Mucosa of rectum (tissue), 2 donors: ENCODE results near the gene STAB1.

Source experiments
- H3K27ac ChIP-seq, 2 donors: one replicate each; pipeline ENCODE4 v1.7.0; 2013; ENCODE audit warnings: inconsistent platforms in 2 of 2, low read depth in 2 of 2, low read length in 2 of 2
- H3K27me3 ChIP-seq, 2 donors: one replicate each; pipeline ENCODE4 v1.7.0; 2013; ENCODE audit warnings: low read length in 2 of 2; ENCODE audit not compliant: control insufficient read depth in 2 of 2, insufficient read depth in 2 of 2
- H3K36me3 ChIP-seq, 2 donors: one replicate each; pipeline ENCODE4 v1.7.0; 2013; ENCODE audit warnings: low read length in 2 of 2; ENCODE audit not compliant: control insufficient read depth in 2 of 2, insufficient read depth in 2 of 2
- H3K4me1 ChIP-seq, 2 donors: one replicate each; pipeline ENCODE4 v1.7.0; 2013; ENCODE audit warnings: low read length in 2 of 2, mild to moderate bottlenecking in 1 of 2; ENCODE audit not compliant: control insufficient read depth in 2 of 2, insufficient read depth in 2 of 2
- H3K4me3 ChIP-seq, 2 donors: one replicate each; pipeline ENCODE4 v1.7.0; 2013; ENCODE audit warnings: low read length in 2 of 2
- H3K9ac ChIP-seq, 2 donors: one replicate each; pipeline ENCODE4 v1.7.0; 2013; ENCODE audit warnings: low read length in 2 of 2, low read depth in 1 of 2, mild to moderate bottlenecking in 1 of 2
- H3K9me3 ChIP-seq, 2 donors: one replicate each; pipeline ENCODE4 v1.7.0; 2013; ENCODE audit warnings: low read length in 2 of 2; ENCODE audit not compliant: control insufficient read depth in 2 of 2
- donor health status: healthy.
- donor health status: Normal muscosa, but diverticular disease.

STAB1 gene

GRCh38 chr3:52493232-52494017 is 1.7 kb upstream of the STAB1 start:
- peaks cover 36 to 47% of the 10 kb centered on the region in 2 donors for H3K36me3 ChIP-seq
- no peaks in the 10 kb centered on the region for H3K27me3 ChIP-seq
- peaks cover 0 to 2% of the 10 kb centered on the region in 2 donors for H3K4me1 ChIP-seq
- no peaks in the 10 kb centered on the region for H3K9me3 ChIP-seq
- no peak overlapping the region for H3K9ac ChIP-seq
- H3K4me3 ChIP-seq = no peak overlapping the region
- peak overlapping the region in 1 of 2 donors; percentile 63 for H3K27ac ChIP-seq

DNA sequence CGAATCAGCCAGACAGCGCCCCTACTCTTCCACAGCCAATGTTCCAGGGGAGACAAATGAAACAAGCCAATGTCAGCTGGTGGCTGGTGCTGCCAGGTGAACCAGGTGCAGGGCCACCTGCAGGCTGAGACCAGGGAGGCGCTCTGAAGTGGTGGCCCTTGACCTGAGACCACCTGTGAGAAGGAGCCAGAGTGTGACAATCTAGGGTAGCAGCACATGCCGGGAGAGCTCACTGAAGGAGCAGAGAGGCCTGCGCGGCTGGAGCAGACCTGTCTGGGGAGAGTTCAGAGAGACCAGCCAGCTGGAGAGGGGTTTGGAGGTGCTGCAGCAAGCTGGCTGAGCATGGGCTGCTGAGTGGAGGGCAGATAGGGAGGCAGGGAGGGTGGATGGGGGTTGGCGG is 693 bp upstream of the STAB1 start:
- Histone ChIP-seq H3K9me3 (no peaks in the 10 kb centered on the region), H3K27me3 (no peaks in the 10 kb centered on the region), H3K27ac (peak overlapping the region in 1 of 2 donors; percentile 63), H3K9ac (no peak overlapping the region), H3K4me3 (no peak overlapping the region), H3K36me3 (peaks cover 31 to 38% of the 10 kb centered on the region in 2 donors), H3K4me1 (peaks cover 0 to 2% of the 10 kb centered on the region in 2 donors)

DNA sequence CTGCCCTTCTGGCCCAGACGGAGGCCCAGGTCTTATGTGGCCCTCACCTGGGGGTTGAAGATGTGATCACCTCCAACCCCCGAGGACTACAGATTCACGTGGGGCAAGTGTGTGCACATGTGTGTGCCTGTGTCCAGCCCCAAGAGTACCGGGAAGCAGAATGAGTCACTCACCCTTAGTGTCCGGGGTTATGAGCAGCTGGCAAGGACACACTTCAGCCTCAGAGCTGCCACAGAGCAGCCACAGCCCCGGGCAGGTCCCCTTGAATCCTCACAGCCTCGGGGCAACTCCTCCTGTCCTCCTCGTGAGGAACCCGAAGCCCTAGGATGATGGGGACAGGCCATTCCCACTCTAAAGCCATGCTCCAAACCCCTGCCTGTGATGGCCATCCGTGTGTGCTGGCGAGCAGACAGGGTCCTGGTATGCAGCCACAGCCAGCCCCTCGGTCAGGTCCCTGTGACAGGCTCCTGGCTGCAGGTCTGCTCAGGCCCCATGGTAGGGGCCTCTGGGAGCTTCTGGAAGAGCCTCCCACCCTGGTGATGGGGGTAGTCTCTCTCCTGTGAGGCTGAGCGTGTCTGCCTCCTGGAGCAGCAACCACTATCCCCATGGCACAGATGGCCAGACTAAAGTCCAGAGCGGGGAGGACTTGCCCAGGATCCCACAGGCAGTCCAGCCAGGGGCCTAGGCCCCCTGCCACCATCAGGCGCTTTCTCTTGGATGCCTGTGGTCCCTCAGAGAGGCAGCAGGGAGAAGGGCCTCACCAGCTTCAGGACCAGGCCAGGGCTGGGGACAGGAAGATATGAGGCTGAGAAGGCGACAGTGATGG is 852 bp downstream of the STAB1 start:
- Histone ChIP-seq H3K4me1 (peaks cover 0 to 2% of the 10 kb centered on the region in 2 donors), H3K9me3 (no peaks in the 10 kb centered on the region), H3K9ac (peak overlapping the region in 1 of 2 donors; percentile 27), H3K27ac (peak overlapping the region; percentile 55 to 63), H3K4me3 (peak overlapping the region; percentile 20 to 43), H3K27me3 (no peaks in the 10 kb centered on the region), H3K36me3 (peaks cover 18 to 23% of the 10 kb centered on the region in 2 donors)

DNA sequence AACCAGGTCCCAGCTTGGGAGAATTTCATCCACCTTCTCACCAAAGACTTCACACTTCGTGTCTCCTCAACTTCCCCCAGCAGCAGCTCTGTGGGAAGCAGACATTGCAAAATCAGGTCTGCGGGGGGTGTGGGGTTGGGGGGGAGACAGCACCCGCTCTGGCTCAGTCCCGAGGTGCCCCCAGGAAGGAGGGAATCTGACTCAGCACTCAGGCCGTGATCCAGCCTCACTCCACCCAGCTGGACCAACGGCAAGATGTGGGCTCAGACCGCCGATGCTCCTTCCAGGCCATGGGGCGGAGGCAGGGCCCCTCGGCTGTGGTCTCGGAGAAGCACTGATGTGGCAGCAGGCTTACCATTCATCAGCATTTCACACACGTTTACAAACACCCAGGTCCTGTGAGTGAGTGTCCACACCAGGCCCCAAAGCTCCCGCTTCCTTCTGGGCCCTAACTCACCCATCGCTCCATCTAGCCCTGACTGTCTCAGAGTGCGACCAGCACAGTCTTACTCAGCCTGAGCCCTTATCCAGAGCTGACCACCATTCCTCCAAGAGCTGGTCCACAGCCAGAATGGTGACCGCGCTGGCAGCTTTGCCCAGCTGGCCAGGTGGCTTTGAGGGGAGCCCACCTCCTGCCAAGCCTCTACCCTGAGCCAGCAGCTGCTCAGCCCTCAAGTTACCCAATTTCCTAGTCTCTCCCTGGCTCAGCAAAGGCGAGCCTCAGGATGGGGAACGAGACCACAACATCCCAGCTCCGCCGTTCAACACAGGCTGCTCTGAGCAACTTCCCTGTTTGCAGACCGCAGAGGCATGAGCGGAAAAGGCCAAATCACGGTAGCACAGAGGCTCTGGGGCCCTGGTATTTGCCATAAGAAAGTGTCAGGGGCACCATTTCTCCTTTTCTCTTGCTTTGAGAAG is 3.3 kb downstream of the STAB1 start:
- H3K27ac ChIP-seq = peak overlapping the region; percentile 51 to 70
- peaks cover under 1 to 2% of the 10 kb centered on the region in 2 donors for H3K36me3 ChIP-seq
- H3K9me3 ChIP-seq = no peaks in the 10 kb centered on the region
- H3K27me3 ChIP-seq = no peaks in the 10 kb centered on the region
- no peak overlapping the region for H3K9ac ChIP-seq
- peaks cover 0 to 2% of the 10 kb centered on the region in 2 donors for H3K4me1 ChIP-seq
- H3K4me3 ChIP-seq = no peak overlapping the region

DNA sequence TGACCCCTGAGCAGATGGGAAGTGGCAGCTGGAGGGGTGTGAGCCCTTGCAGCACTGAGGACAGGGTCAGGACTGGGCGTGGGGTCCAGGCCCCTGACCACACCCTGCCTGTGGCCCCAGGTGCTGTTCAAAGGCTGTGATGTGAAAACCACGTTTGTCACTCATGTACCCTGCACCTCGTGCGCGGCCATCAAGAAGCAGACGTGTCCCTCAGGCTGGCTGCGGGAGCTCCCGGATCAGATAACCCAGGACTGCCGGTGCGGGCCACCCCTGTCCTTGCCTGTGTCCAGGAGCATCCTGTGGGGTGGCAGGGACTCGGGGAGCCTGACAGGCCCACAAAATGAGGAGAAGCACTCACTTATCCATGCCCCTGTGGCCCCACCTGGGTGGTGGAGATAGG is 5.9 kb downstream of the STAB1 start:
- Histone ChIP-seq H3K9ac (no peak overlapping the region), H3K4me1 (peaks cover 0 to 2% of the 10 kb centered on the region in 2 donors), H3K9me3 (no peaks in the 10 kb centered on the region), H3K36me3 (no peaks in the 10 kb centered on the region), H3K27me3 (no peaks in the 10 kb centered on the region), H3K4me3 (no peak overlapping the region), H3K27ac (no peak overlapping the region)

DNA sequence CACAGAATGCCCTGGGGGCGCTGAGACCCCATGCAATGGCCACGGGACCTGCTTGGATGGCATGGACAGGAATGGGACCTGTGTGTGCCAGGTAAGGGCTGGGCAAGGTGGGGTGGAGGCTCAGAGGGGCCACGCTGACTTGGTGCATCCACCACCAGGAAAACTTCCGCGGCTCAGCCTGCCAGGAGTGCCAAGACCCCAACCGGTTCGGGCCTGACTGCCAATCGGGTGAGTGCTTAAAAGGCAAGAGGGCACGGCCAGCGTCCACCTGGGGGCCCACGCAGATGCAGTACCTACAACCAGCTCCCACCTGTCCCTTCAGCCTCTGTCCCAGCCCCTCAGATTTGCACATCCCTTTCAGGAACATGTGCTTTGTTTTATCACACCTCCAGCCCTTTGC is 6.9 kb downstream of the STAB1 start:
- Histone ChIP-seq H3K9me3 (no peaks in the 10 kb centered on the region), H3K9ac (no peak overlapping the region), H3K4me3 (no peak overlapping the region), H3K4me1 (peaks cover 0 to 2% of the 10 kb centered on the region in 2 donors), H3K27me3 (no peaks in the 10 kb centered on the region), H3K27ac (no peak overlapping the region), H3K36me3 (no peaks in the 10 kb centered on the region)

GRCh38 chr3:52502808-52503350 is 7.7 kb downstream of the STAB1 start:
- no peak overlapping the region for H3K27ac ChIP-seq
- H3K9me3 ChIP-seq = no peaks in the 10 kb centered on the region
- H3K9ac ChIP-seq = no peak overlapping the region
- H3K27me3 ChIP-seq = no peaks in the 10 kb centered on the region
- no peaks in the 10 kb centered on the region for H3K36me3 ChIP-seq
- peaks cover 0 to under 1% of the 10 kb centered on the region in 2 donors for H3K4me1 ChIP-seq
- H3K4me3 ChIP-seq = no peak overlapping the region

GRCh38 chr3:52503788-52504424 is 8.8 kb downstream of the STAB1 start:
- no peak overlapping the region for H3K4me3 ChIP-seq
- H3K36me3 ChIP-seq = no peaks in the 10 kb centered on the region

GRCh38 chr3:52504977-52505376 is 9.8 kb downstream of the STAB1 start:
- no peaks in the 10 kb centered on the region for H3K4me1 ChIP-seq
- no peaks in the 10 kb centered on the region for H3K27me3 ChIP-seq
- no peak overlapping the region for H3K9ac ChIP-seq
- H3K9me3 ChIP-seq = no peaks in the 10 kb centered on the region
- H3K27ac ChIP-seq = no peak overlapping the region
- H3K36me3 ChIP-seq = no peaks in the 10 kb centered on the region
- no peak overlapping the region for H3K4me3 ChIP-seq

More at GRCh38 chr3:52503788-52504424, 8.8 kb downstream of the STAB1 start:
- Histone ChIP-seq H3K27me3 (no peaks in the 10 kb centered on the region), H3K9ac (no peak overlapping the region), H3K4me1 (no peaks in the 10 kb centered on the region), H3K27ac (no peak overlapping the region), H3K9me3 (no peaks in the 10 kb centered on the region)
